CD14-positive monocyte (primary cell): ENCODE measurements around the gene THBS3. TPM values are rescaled to one million over a fixed set of nuclear protein-coding genes. Genes with fewer than 3 reads are reported as not detected.
"Not testable (repeated sequence)": the region's sequence is repeated elsewhere in the genome, so short reads cannot be mapped to it uniquely, and the experiment has no call there.

Experiments used
- DNase-seq, 3 donors: peaks; one replicate each; pipeline ENCODE4 v3.0.0-alpha.2; 2011 to 2022
- H2AFZ ChIP-seq: 2 replicates; pipeline ENCODE4 v1.6.0; 2012; ENCODE audit warnings: mild to moderate bottlenecking, low read depth, low read length, inconsistent platforms; ENCODE audit not compliant: insufficient read depth, poor library complexity, severe bottlenecking
- H3K27ac ChIP-seq, 2 donors: 1 replicate in 1 of 2; 2 replicates in 1 of 2; pipeline ENCODE4 v1.5.1; 2012 to 2013; ENCODE audit warnings: low read length in 2 of 2, control low read depth in 1 of 2, inconsistent platforms in 1 of 2, low read depth in 1 of 2, mild to moderate bottlenecking in 1 of 2
- H3K27me3 ChIP-seq, 2 donors: one replicate each; pipeline versions ENCODE4 v1.6.0 to v1.6.1; 2011 to 2013; ENCODE audit warnings: low read length in 2 of 2; ENCODE audit not compliant: control insufficient read depth in 2 of 2, insufficient read depth in 2 of 2
- H3K36me3 ChIP-seq, 2 donors: replicated peaks in 1 of 2; 1 replicate in 1 of 2; 2 replicates in 1 of 2; pipeline versions ENCODE4 v1.5.1 to v1.6.1; 2012 to 2013; ENCODE audit warnings: low read length in 2 of 2, control low read depth in 1 of 2, inconsistent platforms in 1 of 2, mild to moderate bottlenecking in 1 of 2; ENCODE audit not compliant: insufficient read depth in 2 of 2, control insufficient read depth in 1 of 2
- H3K4me1 ChIP-seq, 2 donors: 1 replicate in 1 of 2; 2 replicates in 1 of 2; pipeline versions ENCODE4 v1.5.1 to v1.6.1; 2012 to 2013; ENCODE audit warnings: low read length in 2 of 2, control low read depth in 1 of 2, inconsistent platforms in 1 of 2, mild to moderate bottlenecking in 1 of 2, moderate library complexity in 1 of 2; ENCODE audit not compliant: insufficient read depth in 2 of 2, control insufficient read depth in 1 of 2
- H3K4me2 ChIP-seq: replicated peaks from 2 replicates; pipeline ENCODE3; 2012; ENCODE audit warnings: low read length, moderate library complexity, mild to moderate bottlenecking; ENCODE audit not compliant: poor library complexity, severe bottlenecking; ENCODE audit errors: extremely low read depth
- H3K4me3 ChIP-seq, 3 experiments: fragments of 200-600 bp in 1 of 3; sonication (generic) in 1 of 3; replicated peaks in 1 of 3; 1 replicate in 2 of 3; 2 replicates in 1 of 3; pipeline ENCODE4 v1.5.1; 2011 to 2013; ENCODE audit warnings: low read length in 3 of 3, mild to moderate bottlenecking in 3 of 3, control low read depth in 2 of 3, low read depth in 2 of 3, inconsistent platforms in 1 of 3, moderate library complexity in 1 of 3
- H3K79me2 ChIP-seq: 2 replicates; pipeline ENCODE4 v1.6.0; 2012; ENCODE audit warnings: mild to moderate bottlenecking, control low read depth, inconsistent platforms, low read length, moderate library complexity; ENCODE audit not compliant: insufficient read depth
- H3K9ac ChIP-seq: 2 replicates; pipeline ENCODE4 v1.6.0; 2017; ENCODE audit warnings: low read length, mild to moderate bottlenecking; ENCODE audit not compliant: insufficient read depth, poor library complexity, severe bottlenecking
- H3K9me3 ChIP-seq, 2 donors: replicated peaks in 1 of 2; 1 replicate in 1 of 2; 2 replicates in 1 of 2; pipeline versions ENCODE4 v1.5.1 to v1.6.1; 2012 to 2013; ENCODE audit warnings: low read length in 2 of 2, control low read depth in 1 of 2; ENCODE audit not compliant: control insufficient read depth in 1 of 2, insufficient read depth in 1 of 2
- H4K20me1 ChIP-seq: 2 replicates; pipeline ENCODE4 v1.6.0; 2012; ENCODE audit warnings: mild to moderate bottlenecking, low read length, control low read depth, moderate library complexity; ENCODE audit not compliant: insufficient read depth
- H3K27ac Mint-ChIP-seq, 7 donors: one replicate each; pipeline ENCODE4 v1.8.0; 2020; ENCODE audit warnings: mild to moderate bottlenecking in 7 of 7, mixed read lengths in 7 of 7, moderate library complexity in 6 of 7, inconsistent platforms in 2 of 7
- H3K27me3 Mint-ChIP-seq, 3 donors: one replicate each; pipeline ENCODE4 v1.8.0; 2021 to 2022; ENCODE audit warnings: low read depth in 3 of 3, mild to moderate bottlenecking in 3 of 3, mixed read lengths in 3 of 3, moderate library complexity in 3 of 3, inconsistent platforms in 1 of 3
- H3K36me3 Mint-ChIP-seq, 2 donors: one replicate each; pipeline ENCODE4 v1.8.0; 2020; ENCODE audit warnings: mixed read lengths in 2 of 2, inconsistent platforms in 1 of 2, mild to moderate bottlenecking in 1 of 2
- H3K4me1 Mint-ChIP-seq: one replicate; pipeline ENCODE4 v1.8.0; 2020; ENCODE audit warnings: mild to moderate bottlenecking, mixed read lengths
- H3K4me3 Mint-ChIP-seq, 2 donors: one replicate each; pipeline ENCODE4 v1.8.0; 2020; ENCODE audit warnings: mild to moderate bottlenecking in 2 of 2, mixed read lengths in 2 of 2, moderate library complexity in 1 of 2
- H3K9me3 Mint-ChIP-seq, 7 donors: one replicate each; pipeline ENCODE4 v1.8.0; 2020 to 2022; ENCODE audit warnings: mixed read lengths in 7 of 7, mild to moderate bottlenecking in 6 of 7, moderate library complexity in 6 of 7, inconsistent platforms in 2 of 7
- WGBS: methylation state at CpG from one replicate; pipeline ENCODE4 v1.1.5; 2013; ENCODE audit warnings: missing lambda C conversion rate; ENCODE audit not compliant: insufficient coverage; 5-methylcytosine and 5-hydroxymethylcytosine counted together
- intact Hi-C, 2 donors: fragments of 100-400 bp; cut with micrococcal nuclease; formaldehyde crosslinking; loops; one replicate each; pipeline versions ENCODE4 v1.15.0 to v1.15.1; 2023
- polyA plus RNA-seq, 3 donors: library from polyadenylated mRNA; depleted of rRNA in 1 of 3; unstranded in 2 of 3; stranded (reverse) in 1 of 3; fragments of 300-500 nt in 2 of 3; fragments of >200 nt in 1 of 3; fragmentation: Illumina TruSeq in 2 of 3; gene quantifications; 1 replicate in 2 of 3; 2 replicates in 1 of 3; pipeline ENCODE4 v1.2.3, GENCODE V29; 2012 to 2021
- TF ChIP-seq, protein P1 (sequence below): fragments of 200-600 bp; IDR thresholded peaks from one replicate; pipeline ENCODE4 v1.8.0; 2022; ENCODE audit warnings: antibody characterized with exemption, mild to moderate bottlenecking

The THBS3 gene
- polyA plus RNA-seq, 3 donors: 3.2 to 50.7 (median 5.3) TPM

GRCh38 chr1:155241069-155241679 is 33.5 kb upstream of the THBS3 start:
- intact Hi-C loops: loop anchor here (5.0 kb wide), 1 partner anchor 34 kb away; the partner anchor contains the start of genes MTX1 (in 2 of the 2) and THBS3 (in 2 of the 2)
- peaks cover 4% of the 10 kb centered on the region for H4K20me1 ChIP-seq
- H3K27me3 Mint-ChIP-seq: peaks cover 0 to 6% (median 2%) of the 10 kb centered on the region in 3 donors
- no peaks in the 10 kb centered on the region for H3K27me3 ChIP-seq
- peaks cover 31 to 35% of the 10 kb centered on the region in 2 donors for H3K36me3 Mint-ChIP-seq
- peaks cover 39% of the 10 kb centered on the region for H3K79me2 ChIP-seq
- H3K9me3 ChIP-seq: no peaks in the 10 kb centered on the region
- peak overlapping the region; percentile 75 for H3K4me2 ChIP-seq
- H3K27ac ChIP-seq: peak overlapping the region; percentile 62 to 87
- TF ChIP-seq, protein P1, sequence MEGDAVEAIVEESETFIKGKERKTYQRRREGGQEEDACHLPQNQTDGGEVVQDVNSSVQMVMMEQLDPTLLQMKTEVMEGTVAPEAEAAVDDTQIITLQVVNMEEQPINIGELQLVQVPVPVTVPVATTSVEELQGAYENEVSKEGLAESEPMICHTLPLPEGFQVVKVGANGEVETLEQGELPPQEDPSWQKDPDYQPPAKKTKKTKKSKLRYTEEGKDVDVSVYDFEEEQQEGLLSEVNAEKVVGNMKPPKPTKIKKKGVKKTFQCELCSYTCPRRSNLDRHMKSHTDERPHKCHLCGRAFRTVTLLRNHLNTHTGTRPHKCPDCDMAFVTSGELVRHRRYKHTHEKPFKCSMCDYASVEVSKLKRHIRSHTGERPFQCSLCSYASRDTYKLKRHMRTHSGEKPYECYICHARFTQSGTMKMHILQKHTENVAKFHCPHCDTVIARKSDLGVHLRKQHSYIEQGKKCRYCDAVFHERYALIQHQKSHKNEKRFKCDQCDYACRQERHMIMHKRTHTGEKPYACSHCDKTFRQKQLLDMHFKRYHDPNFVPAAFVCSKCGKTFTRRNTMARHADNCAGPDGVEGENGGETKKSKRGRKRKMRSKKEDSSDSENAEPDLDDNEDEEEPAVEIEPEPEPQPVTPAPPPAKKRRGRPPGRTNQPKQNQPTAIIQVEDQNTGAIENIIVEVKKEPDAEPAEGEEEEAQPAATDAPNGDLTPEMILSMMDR: no peak
- peak overlapping the region; percentile 94 to 99 (median 97) for H3K27ac Mint-ChIP-seq
- H3K4me1 Mint-ChIP-seq: peaks cover 61% of the 10 kb centered on the region
- 44% methylated on average over 1 of the region's 4 CpGs for WGBS
- peaks cover 41 to 76% of the 10 kb centered on the region in 2 donors for H3K4me1 ChIP-seq
- H3K4me3 Mint-ChIP-seq: peak overlapping the region; percentile 75 to 92
- H3K9me3 Mint-ChIP-seq: peaks cover 0 to 2% (median 0%) of the 10 kb centered on the region in 7 donors
- H3K4me3 ChIP-seq: peak overlapping the region; percentile 53 to 79 (median 69)
- peaks cover 19 to 38% of the 10 kb centered on the region in 2 donors for H3K36me3 ChIP-seq
- peak overlapping the region; percentile 71 for H2AFZ ChIP-seq
- peak; percentile 79 to 95 (median 89) for DNase-seq
- peak overlapping the region; percentile 54 for H3K9ac ChIP-seq

DNA sequence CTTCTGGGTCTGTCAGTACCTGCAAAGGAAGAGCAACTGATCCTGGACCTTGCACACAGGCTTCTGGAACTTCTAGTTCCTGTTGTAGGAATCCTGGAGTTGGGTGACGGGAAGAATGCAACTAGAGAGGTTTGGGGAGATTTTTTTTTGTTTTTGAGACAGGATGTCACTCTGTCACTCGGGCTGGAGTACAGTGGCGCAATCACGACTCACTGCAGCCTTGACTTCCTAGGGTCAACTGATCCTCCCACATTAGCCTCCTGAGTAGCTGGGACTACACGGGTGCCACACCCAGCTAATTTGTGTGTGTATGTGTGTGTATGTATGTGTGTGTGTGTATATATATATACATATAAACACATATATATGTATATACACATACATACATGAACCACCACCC is 28.8 kb upstream of the THBS3 start:
- intact Hi-C loops: no loop called here
- 40% methylated on average over 1 of the region's 5 CpGs for WGBS
- H3K4me1 Mint-ChIP-seq: peaks cover 33% of the 10 kb centered on the region
- no peak overlapping the region for H3K4me2 ChIP-seq
- peaks cover 27 to 47% of the 10 kb centered on the region in 2 donors for H3K36me3 ChIP-seq
- H3K27ac ChIP-seq: peak overlapping the region in 1 of 2 donors; percentile 37
- peaks cover 0 to 2% (median 0%) of the 10 kb centered on the region in 7 donors for H3K9me3 Mint-ChIP-seq
- no peak for DNase-seq
- no peak overlapping the region for H2AFZ ChIP-seq
- H4K20me1 ChIP-seq: peaks cover 3% of the 10 kb centered on the region
- H3K79me2 ChIP-seq: peaks cover 24% of the 10 kb centered on the region
- H3K9ac ChIP-seq: no peak overlapping the region
- H3K4me3 ChIP-seq: no peak overlapping the region
- H3K27me3 ChIP-seq: no peaks in the 10 kb centered on the region
- H3K4me3 Mint-ChIP-seq: no peak overlapping the region
- H3K4me1 ChIP-seq: peaks cover 12 to 50% of the 10 kb centered on the region in 2 donors
- TF ChIP-seq, protein P1: no peak
- H3K27ac Mint-ChIP-seq: peak overlapping the region in 1 of 7 donors; percentile 12
- peaks cover under 1 to 2% (median 2%) of the 10 kb centered on the region in 3 donors for H3K27me3 Mint-ChIP-seq
- H3K36me3 Mint-ChIP-seq: peaks cover 39 to 46% of the 10 kb centered on the region in 2 donors
- no peaks in the 10 kb centered on the region for H3K9me3 ChIP-seq

DNA sequence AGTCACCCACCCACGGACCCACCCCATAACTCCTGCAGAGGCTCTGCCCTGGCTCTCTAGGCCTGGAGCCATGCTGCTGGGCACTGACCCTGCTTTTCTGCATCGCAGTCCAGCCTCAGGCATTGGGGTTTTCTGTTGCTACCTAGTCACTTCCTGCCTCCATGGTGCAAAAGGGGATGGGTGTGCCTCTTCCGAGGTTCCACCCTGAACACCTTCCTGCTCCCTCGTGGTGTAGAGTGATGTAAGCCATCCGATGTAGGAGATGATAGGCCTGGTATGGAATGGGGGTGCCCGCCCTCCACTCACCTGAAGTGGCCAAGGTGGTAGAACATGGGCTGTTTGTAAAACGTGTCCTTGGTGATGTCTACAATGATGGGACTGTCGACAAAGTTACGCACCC is 27.7 kb upstream of the THBS3 start:
- H3K4me1 Mint-ChIP-seq: peaks cover 25% of the 10 kb centered on the region
- Histone ChIP-seq H3K27ac (peak overlapping the region in 1 of 2 donors; percentile 37), H3K36me3 (peaks cover 27 to 47% of the 10 kb centered on the region in 2 donors), H3K4me1 (peaks cover 4 to 41% of the 10 kb centered on the region in 2 donors), H3K79me2 (peaks cover 16% of the 10 kb centered on the region)
- H2AFZ ChIP-seq, H3K9me3 Mint-ChIP-seq, H4K20me1 ChIP-seq, DNase-seq, H3K27me3 Mint-ChIP-seq, H3K27me3 ChIP-seq, H3K9me3 ChIP-seq, intact Hi-C loops, H3K9ac ChIP-seq, H3K4me2 ChIP-seq, H3K4me3 Mint-ChIP-seq, H3K27ac Mint-ChIP-seq, H3K4me3 ChIP-seq: not testable (repeated sequence)
- WGBS: 100% methylated on average over 4 of the region's 9 CpGs
- peaks cover 39 to 46% of the 10 kb centered on the region in 2 donors for H3K36me3 Mint-ChIP-seq
